Stimulated activated CD8-positive, alpha-beta memory T cell treated with anti-CD3 and anti-CD28 coated beads, Interleukin-2, amount 100 ng/mL, for 1 hour (primary cell): ENCODE measurements around the gene GLP2R.
"Not testable (repeated sequence)": the region's sequence is repeated elsewhere in the genome, so short reads cannot be mapped to it uniquely, and the experiment has no call there.

Experiments
- DNase-seq, 2 donors: peaks; one replicate each; pipeline ENCODE4 v3.0.0-alpha.2; 2020; ENCODE audit warnings: low read depth in 2 of 2

The GLP2R gene

DNA sequence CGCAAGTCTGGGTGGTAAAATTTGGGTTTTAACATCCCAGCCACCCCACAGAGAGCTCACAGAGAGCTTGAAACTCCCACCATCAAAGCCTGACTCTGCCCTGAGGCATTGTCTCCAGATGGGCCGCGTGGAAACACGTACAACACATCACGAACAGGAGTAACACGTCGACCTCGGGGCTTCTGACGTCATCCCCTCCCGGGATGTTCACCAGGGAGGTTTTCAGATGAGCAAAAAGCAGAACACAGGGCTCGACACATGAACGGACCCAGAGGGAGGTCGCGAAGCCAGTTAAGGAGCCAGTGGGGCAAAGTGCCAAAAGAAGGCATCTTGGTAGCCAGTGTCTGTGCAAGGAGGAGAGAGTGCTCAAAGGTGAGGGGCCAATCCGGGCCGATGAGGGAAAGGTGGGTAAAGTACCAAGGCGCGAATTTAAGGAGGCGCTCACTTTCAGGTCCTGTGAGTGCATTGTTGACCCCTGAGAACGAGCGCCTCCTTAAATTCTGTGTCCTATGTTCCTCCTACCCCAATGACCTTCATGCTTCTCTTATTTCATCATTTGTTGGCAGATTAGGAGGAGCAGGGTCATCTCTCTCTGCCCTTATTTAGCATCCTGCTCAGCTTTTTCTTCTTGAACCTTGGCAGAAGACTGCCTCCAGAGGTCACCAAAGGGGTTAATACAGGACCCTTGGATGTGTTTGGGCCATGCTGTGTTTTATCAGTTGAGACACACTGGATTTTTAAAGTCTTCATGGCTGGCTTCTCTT is 73.7 kb downstream of the GLP2R start:
- no peak for DNase-seq

DNA sequence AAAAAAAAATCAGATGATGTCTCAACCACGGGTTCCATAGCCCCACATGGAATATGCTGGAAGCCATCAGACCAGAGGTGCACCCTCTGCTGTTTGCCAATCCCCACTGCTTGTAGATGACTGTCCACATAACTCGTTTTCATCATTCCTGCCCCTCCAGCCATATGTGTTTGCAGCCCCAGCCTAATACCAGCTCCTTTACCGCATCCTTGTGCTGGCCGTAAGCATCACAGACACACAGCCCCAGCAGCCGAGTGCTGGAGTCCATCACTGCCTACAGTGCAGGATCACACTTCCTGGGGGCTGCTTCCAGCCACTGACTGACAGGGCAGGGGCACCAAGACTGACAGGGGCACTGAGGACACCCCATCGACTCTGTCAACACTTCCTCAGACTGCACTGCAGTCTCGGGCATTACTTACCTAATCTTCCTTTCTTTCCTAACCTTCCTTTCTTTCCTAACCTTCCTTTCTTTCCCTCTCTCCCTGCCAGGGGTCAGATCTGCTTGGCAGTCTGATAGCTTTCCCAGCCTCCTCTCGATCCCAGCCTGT is 74.4 kb downstream of the GLP2R start:
- no peak for DNase-seq

DNA sequence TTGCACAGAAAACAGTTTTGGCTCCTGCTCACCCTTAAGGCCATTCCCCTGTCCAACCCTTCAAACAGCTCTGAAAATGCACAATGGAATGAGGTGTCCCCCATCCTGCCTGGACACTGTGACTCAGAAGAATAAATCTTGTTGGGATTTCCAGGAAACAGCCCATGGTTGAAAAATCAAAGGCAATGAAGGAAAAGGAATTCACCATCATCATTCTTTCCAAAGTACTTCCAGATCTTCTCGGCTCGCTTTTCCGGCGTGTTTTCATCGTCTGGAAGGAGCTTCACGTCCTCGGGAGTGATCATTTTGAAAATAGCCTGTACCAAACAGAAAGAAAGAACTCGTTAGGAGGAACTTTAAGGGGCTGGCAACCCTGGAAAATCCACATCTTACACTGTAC is 75.1 kb downstream of the GLP2R start:
- DNase-seq = no peak

DNA sequence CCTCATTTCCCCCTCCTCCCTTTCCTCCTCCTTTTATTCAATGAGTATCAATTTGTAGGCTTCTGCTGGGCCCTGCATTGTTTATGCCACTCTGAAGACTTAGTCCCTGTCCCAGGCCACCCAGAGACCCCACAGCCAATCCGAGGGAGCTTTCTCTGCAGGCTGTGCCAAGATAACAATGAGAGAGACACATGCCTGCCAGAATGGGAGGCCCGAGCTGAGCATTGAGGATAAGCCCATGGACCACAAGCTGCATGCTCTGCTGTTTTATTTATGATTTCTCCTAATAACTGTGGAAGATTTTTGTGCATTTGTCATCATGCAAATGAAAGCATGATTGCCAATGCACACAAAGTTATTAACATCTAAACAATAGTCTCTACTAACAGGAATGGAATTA is 76.4 kb downstream of the GLP2R start:
- DNase-seq = no peak

DNA sequence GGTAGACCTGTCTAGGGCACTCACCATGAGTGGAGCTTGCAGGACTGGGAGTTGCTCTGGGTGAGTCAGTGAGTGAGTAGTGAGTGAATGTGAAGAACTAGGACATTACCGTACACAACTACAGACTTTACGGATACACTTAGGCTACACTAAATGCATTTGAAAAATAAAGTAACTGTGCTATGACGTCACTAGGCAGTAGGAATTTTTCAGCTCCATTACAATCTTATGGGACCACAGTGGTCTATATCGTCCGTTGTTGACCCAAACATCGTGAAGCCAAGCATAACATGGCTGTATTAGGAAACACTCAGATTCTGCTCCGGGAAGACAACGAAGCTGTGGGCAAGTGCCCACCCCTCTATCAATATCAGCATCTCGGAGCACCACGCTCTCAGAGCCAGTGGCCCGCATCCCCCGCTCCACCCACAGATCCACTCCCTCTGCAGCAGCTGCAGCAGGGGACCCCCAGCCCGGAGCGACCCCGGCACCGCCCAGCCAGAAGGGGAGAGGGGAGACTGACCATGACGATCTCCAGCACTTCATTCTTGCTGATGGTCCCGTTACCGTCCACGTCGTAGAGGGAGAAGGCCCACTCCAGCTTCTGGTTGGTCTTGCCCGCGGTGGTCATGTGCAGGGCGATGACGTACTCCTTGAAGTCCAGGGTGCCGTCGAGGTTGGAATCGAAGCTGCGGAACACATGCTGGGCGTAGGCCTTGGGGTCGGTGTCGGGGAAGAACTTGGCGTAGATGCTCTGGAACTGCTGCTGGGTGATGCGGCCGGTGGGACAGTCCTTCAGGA is 78.8 kb downstream of the GLP2R start:
- no peak for DNase-seq

DNA sequence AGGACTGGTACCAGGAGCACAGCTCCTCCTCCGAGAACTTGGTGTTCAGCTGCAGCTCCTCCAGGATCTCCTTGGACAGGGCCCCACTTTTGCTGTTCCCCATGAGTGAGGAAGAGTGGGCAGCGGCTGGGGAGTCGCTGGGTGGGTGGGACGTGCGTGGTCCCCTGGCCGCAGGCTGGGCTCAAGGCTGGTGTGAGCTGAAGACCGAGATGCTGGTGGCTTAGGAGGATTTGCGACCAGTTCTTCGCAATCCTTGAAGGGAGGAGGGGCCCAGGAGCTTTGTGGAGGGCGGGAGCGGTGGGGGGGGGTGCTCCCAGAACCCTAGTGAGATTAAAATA is 79.3 kb downstream of the GLP2R start, which contains the start of gene RCVRN:
Gene RCVRN (minus strand): TSS at position 194 of the 338 bp plus-strand sequence. CDS start 91 bp downstream, at position 103.
- DNase-seq = no peak

DNA sequence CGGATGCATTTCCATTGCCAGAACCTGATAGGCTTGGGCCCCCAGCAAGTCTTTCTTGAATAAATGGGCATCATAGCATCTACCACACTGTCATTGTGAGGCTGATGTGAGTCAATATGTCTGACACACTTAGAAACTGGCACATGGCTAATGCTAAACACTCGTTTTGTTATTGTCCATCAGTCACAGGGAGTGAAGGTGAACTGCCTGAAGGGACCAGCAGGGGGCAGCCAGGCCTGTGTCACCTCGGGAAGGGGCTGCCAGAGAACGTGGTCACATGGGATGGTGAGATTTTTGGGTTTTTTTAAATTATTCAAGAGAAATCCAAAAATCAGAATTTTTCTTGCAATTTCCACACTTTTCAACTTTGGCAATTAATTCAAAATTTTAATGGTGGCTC is 80.2 kb downstream of the GLP2R start:
- no peak for DNase-seq

DNA sequence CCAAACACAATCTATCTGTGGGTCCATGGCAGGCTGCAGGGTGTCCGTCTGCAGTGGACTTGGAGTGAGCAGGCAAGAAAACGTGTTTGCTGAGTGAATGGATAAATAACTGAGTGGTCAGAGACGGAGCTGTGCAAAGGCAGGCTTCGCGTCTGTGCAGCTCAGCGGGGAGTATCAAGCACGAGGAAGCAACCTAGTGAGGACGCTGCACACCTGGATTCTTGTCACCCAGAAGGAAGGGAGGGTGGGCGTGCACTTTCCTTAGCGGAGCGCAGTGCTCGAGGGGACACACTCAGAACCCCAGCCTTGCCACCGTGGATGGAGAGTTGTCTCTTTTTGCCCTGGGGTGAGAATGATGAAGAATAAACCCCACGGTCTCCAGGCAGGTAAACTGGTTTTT is 80.9 kb downstream of the GLP2R start:
- no peak for DNase-seq

DNA sequence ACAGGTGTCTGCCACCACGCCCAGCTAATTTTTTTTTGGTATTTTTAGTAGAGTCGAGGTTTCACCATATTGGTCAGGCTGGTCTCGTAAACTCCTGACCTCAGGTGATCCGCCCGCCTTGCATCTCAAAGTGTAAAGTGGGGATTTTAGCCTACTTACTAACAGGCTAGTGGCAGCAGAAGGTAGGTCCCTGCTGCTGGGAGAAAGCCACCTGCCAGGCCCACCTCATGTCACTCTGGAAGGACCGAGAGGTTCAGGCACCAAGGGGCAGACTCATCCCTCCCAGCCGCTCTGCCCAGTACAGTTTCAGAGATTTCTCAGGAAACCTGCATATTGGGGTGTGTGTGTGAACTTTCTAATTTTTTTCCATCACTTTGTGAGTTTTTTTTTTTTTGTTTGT is 81.4 kb downstream of the GLP2R start:
- DNase-seq = no peak

DNA sequence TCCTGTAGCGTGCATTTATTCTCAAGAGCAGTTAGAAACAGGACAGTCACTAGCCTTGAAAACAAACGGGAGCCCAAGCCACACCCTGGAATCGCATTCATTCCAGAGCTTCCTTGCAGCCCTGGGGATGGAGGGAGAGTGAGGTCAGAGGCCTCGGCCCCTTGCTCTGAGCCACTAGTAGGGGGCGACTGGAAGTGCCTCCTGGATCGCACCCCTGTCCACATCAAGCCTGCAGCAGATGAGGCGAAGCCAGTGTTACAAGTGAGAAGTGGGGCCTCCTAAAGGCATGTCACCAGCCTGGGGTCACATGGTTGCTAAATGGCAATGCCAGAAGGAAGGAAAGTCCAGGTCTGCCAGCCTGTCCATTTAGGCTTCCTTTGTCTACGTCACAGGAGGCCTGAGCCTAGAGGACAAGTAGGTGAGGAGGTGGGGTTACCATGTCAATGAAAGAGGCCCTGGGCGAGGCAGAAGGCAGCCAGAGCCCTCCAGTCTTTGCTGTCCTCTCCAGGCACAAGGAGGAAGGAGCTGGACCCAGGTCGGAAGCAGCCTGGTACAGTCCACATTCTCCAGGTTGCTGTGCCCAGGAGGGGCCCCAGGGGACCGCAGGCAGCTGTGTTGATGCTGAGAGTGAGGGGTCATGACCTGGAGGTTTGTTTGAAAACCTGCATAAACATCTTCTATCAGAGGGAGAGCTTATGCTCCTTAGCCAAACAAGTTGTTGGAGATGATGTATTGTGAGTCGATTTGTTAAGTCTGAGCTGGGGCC is 82.3 kb downstream of the GLP2R start:
- DNase-seq = no peak

DNA sequence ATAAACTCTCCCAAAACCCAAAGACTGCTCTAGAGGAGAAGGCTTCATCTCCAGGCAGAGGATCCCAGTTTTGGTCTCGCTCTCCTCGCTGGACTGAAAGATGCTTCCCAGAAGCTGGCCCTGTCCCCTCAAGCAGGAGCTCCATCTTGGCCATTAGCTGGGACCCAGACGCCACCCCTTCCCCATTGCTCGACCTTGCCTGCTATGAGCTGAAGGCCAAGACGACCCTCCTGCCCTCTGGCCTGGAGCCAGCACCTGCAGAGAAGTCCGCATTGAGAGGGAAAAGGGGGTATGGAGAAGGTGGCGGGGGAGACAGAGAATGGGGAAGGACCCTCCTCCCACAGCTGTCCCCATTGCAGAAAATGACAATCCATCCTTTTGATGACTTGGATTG is 82.9 kb downstream of the GLP2R start:
- no peak for DNase-seq

DNA sequence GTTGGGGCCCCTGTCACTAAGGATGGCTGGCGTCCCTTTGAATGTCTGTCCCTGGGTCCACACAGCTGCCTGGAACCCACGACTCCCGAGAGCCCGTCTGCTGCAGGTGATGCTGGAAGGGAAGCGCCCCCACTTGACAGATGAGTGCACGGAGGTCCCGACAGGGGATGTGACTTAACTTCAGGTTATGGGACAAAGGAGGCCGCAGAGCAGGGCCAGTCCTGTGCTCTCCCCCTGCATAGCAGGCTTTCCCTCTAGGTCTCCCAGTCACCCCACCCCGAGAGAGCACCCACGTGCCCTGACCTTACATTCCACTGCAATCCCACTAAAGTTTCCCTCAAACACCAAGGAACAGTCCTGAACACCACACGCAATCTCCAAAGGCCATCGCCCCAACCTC is 85.4 kb downstream of the GLP2R start:
- no peak for DNase-seq

DNA sequence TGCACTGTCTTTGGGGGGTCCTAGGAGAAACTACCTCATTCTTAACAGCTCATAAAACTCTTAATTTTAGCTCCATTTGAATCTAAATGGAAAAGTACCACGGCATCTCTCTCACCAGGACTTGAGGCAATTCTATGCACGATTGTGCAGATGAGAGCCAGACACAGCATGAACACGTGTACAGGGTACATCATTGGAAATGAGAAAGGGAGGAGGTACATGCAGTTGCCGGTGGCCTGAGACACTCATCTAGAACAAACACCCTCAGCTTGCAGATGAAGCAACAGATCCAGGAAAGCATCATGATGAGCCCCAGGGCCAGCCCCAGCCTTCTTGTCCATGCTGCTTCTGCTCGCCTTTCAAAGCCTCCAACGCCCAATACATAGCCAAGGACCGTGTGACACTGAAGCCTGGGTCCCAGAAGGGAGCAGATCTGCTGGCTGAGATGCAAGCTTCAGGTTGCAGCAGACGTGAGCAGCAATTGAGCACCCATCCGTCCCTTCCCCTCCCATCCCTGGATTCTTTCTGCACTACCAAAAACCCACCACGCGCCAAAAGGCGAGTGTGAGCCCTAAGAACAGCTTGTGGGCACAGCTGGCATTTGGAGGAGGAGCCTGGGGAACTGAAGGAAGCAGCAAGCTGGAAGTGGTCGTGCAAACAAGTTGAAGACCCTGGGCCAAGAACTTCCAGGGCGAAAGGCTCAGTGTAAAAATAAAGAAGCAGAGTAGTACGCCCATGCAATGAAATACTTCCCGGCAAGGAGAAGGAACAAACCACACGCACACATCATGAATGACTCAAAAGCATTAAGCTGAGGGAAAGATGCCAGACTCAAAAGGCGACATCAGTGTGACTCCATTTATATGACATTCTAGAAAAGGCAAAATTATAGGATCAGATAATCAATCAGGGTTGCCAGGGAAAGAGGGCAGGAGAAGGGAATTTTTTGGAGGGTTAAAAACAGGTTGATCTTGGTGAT is 86.7 kb downstream of the GLP2R start:
- no peak for DNase-seq

DNA sequence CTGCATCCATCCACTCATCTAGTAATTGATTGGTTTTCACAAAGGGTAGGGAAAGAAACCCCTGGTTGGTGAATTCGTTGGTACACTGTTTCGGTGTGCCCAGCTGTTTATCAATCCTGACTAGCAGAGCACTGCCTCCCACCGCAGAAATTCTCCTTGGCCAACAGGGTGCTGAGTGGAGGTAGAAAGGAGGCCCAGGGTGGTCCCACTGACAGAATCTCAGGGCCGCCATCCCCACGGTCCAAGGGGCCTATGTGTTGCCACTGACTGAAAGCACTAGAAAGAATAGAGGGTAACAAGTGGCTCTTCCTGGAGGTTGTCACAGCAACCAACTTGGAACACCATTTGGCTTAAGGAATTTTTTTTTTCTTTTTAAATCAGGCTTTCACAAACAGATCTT is 87.8 kb downstream of the GLP2R start:
- DNase-seq = no peak

DNA sequence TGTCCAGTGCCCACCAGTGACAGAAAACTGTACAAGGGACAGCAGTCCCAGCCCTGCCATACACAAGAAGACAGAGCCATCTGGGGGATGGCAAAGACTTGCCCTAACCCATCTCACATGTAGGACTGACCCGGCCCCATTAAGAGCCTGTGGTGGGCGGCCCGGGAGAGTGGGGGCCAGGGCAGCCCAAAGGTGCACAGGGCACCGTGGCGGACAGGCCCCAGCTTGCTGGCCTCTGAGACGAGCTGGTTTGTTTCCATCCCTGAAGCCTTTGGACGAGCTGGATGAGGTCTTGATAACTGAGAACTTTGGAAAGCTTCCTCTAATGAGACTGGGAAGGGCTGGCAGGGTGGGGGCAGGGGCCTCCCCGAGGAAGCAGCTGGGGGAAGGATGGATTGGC is 90.4 kb downstream of the GLP2R start:
- no peak for DNase-seq

DNA sequence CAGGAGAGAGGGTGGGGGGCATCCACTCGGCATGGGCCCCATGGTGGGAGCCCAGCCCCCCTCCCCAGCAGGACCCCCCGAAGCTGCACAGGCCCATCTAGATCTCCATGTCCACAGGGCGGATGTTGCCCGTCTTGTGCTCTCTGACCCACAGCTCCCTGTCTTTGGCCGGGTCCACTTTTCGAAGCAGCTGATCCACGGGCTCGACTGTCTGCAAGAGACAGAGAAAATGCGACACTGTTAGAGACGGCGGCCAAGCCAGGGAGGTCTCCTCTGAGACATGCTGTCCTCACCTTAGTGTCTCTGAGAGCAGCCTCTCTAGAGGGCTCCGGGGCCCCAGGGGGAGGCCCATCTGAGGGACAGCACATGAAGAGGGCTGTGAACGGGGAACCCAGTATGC is 91.4 kb downstream of the GLP2R start:
- DNase-seq = no peak

DNA sequence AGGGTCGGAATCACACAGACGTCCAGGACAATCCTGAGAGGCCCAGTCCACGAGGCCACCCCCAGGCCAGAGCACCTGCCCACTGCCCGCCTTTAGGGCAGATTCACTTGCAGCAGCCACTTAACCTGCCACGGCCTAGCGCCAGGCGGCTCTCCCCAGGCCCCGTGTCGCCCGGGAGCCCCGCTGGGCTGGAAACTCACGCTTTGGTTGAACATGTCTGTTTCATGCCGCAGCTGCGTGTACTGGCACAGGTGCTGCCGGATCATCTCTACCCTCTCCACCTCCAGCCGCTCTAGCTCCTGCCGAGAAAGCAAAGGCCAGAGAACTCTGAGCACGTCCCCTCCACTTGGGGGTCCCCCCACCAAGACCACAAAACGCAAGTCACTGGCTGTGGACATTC is 92.1 kb downstream of the GLP2R start:
- no peak for DNase-seq

DNA sequence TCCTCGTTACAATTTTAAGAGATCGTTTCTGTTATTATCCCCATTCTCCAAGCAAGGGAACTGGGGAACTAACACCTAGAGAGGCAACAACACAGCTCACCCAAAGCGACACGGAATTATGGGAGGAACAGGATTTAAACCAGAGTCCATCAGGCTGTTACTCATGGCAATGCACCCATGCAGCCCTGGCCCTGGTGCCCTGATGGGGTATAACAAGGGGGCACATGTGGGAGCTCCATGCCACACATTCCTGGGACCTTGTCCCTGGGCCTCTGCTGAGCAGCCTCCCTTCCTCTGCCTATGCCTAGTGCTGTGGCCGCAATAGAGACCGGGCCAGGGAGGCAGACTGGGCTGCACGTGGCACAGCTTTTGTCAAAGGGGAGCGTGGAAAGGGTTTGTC is 92.6 kb downstream of the GLP2R start:
- no peak for DNase-seq

DNA sequence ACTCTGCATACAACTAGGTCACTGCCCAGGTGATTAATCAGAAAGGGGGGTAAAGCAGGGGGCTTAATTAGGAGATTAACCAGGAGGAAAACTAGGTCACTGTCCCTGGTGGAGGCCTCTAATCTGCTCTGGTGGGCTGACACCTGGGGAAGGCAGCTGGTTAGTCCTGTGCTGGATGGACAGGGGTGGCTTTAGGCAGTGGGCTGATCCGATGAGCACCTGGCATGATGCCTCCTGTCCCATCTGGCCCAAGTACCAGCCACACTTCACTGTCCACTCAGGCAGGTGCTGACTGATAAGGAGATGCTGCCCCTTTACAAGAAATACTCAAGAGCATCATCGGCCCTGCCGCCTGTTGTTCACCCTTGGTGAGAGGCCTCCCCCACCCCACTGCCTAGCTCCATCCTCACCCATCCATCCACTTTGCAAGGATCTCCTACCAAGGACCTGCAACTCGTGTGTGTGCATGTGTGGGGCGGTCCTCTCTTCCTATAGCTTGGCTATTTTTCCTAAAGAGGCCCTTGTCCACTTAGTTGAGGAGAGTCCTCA is 93.2 kb downstream of the GLP2R start:
- no peak for DNase-seq

DNA sequence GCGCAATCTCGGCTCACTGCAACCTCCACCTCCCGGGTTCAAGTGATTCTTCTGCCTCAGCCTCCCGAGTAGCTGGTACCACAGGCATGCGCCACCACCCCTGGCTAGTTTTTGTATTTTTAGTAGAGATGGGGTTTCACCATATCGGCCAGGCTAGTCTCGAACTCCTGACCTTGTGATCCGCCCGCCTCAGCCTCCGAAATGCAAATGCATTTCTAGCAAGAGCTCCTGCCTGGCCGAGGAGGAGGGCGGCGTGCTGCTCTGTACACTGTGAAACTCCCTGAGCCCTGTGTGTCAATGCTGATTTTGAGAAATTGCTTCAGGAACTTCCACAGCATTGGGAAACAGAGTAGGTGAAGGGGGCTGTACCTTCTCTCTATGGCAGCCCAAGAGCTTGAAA is 95.5 kb downstream of the GLP2R start:
- not testable (repeated sequence) for DNase-seq
